ENCODE results near the gene EFHD1. TPM values are rescaled to one million over a fixed set of nuclear protein-coding genes. Genes with fewer than 3 reads are reported as not detected.

Gene EFHD1
- total and polyA plus RNA-seq, 5 donors from 2014 or later: 0.52 to 1.3 (median 1.0) TPM

DNA sequence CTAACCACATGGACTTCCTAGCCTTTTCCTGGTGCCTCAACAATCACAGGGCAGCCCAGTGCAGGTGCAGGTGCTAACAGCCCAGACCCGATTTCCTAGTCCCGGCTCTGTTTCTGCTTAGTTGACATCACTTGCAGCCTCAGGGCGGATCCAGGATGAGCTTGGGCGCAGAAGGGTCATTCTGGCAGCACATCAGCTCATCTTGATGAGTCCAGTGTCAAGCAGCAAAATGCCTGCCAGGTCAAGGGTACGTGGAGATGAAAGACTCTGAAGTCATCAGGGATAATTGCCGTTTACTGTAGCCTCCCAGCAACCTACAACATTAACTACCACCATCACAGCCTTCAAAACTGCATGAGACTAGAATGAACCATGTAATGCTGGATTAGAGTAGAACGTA lies 39.4 kb upstream of the EFHD1 start:
- H3K4me1 Mint-ChIP-seq: no peaks in the 10 kb centered on the region
- no peak overlapping the region for H3K27ac Mint-ChIP-seq
- H3K4me1 ChIP-seq (ENCODE audit: control insufficient read depth, insufficient read depth, low read length, poor library complexity, severe bottlenecking): no peaks in the 10 kb centered on the region
- no peak for DNase-seq
- no peaks in the 10 kb centered on the region for H3K27me3 Mint-ChIP-seq
- no peak overlapping the region for H3K4me3 ChIP-seq (ENCODE audit: low read depth, low read length)
- H3K9me3 ChIP-seq (ENCODE audit: control insufficient read depth in 2 of 2, low read length in 2 of 2): no peaks in the 10 kb centered on the region
- no peak overlapping the region for H3K4me3 Mint-ChIP-seq
- H3K36me3 Mint-ChIP-seq: no peaks in the 10 kb centered on the region
- ATAC-seq (ENCODE audit: low read depth in 2 of 2): no peak
- peaks cover 0 to 2% (median 0%) of the 10 kb centered on the region in 7 donors for H3K9me3 Mint-ChIP-seq
- H3K27ac ChIP-seq (ENCODE audit: insufficient read depth, low read length, poor library complexity, severe bottlenecking): no peak overlapping the region
- H3K36me3 ChIP-seq (ENCODE audit: control insufficient read depth, insufficient read depth, low read length): no peaks in the 10 kb centered on the region
- H3K27me3 ChIP-seq (ENCODE audit: control insufficient read depth, insufficient read depth, low read length): no peaks in the 10 kb centered on the region

DNA sequence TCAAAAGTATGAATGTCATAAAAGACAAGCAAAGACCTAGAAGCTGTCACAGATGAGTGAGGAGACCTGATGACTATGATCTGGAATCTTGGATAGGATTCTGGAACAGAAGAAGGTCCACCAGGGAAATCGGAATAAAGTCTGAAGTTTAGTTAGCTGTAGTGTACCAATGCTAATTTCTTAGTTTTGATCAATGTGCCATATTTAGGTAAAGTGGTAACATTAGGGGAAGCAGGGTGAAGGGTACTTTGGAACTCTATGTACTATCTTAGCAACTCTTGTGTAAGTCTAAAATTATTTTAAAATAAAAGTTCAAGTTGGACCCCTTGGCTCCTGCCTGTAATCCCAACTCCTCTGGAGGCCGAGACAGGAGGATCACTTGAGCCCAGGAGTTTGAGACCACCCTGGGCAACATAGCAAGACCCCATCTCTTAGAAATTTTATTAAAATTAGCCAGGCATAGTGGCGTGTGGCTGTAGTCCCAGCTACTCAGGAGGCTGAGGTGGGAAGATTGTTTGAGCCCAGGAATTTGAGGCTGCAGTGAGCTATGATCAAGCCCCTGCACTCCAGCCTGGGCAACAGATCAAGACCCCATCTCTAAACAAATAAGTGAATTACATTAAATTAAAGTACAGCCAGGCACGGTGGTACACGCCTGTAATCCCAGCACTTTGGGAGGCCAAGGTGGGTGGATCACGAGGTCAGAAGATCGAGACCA lies 35.9 kb upstream of the EFHD1 start:
- Histone ChIP-seq H3K27ac (ENCODE audit: insufficient read depth, low read length, poor library complexity, severe bottlenecking) (no peak overlapping the region), H3K9me3 (ENCODE audit: control insufficient read depth in 2 of 2, low read length in 2 of 2) (no peaks in the 10 kb centered on the region), H3K36me3 (ENCODE audit: control insufficient read depth, insufficient read depth, low read length) (no peaks in the 10 kb centered on the region), H3K4me3 (ENCODE audit: low read depth, low read length) (no peak overlapping the region), H3K4me1 (ENCODE audit: control insufficient read depth, insufficient read depth, low read length, poor library complexity, severe bottlenecking) (no peaks in the 10 kb centered on the region), H3K27me3 (ENCODE audit: control insufficient read depth, insufficient read depth, low read length) (no peaks in the 10 kb centered on the region)
- DNase-seq (no peak), ATAC-seq (ENCODE audit: low read depth in 2 of 2) (no peak)
- Mint-ChIP-seq H3K9me3 (peaks cover 0 to 2% (median 0%) of the 10 kb centered on the region in 7 donors), H3K36me3 (no peaks in the 10 kb centered on the region), H3K27me3 (peaks cover 6% of the 10 kb centered on the region), H3K27ac (no peak overlapping the region), H3K4me1 (no peaks in the 10 kb centered on the region), H3K4me3 (no peak overlapping the region)

DNA sequence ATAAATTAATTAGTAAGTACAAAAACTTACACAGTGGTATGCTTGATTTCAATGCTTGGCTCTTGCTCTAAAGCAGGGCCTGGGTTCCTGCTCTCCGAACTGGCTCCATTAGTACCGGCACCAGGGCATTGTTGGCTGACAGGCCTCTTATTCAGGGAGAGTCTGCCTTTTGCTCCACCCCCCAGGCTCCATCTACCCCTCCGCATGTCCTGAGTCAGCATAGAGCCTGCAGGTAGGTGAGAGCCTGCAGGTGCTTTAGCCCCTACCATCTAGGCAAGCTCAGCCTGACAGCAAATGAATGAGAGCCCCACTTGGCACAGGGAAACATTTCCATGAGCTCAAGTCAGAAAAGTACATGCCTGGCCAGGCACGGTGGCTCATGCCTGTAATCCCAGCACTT lies 35.1 kb upstream of the EFHD1 start:
- H3K9me3 ChIP-seq (ENCODE audit: control insufficient read depth in 2 of 2, low read length in 2 of 2): no peaks in the 10 kb centered on the region
- no peak overlapping the region for H3K4me3 ChIP-seq (ENCODE audit: low read depth, low read length)
- H3K27me3 ChIP-seq (ENCODE audit: control insufficient read depth, insufficient read depth, low read length): no peaks in the 10 kb centered on the region
- H3K27ac ChIP-seq (ENCODE audit: insufficient read depth, low read length, poor library complexity, severe bottlenecking): no peak overlapping the region
- Mint-ChIP-seq H3K4me1 (no peaks in the 10 kb centered on the region), H3K4me3 (no peak overlapping the region), H3K9me3 (peaks cover 0 to 2% (median 0%) of the 10 kb centered on the region in 7 donors), H3K27ac (no peak overlapping the region), H3K36me3 (no peaks in the 10 kb centered on the region), H3K27me3 (peaks cover 6% of the 10 kb centered on the region)
- DNase-seq (no peak), ATAC-seq (ENCODE audit: low read depth in 2 of 2) (no peak)
- H3K4me1 ChIP-seq (ENCODE audit: control insufficient read depth, insufficient read depth, low read length, poor library complexity, severe bottlenecking): no peaks in the 10 kb centered on the region
- no peaks in the 10 kb centered on the region for H3K36me3 ChIP-seq (ENCODE audit: control insufficient read depth, insufficient read depth, low read length)

DNA sequence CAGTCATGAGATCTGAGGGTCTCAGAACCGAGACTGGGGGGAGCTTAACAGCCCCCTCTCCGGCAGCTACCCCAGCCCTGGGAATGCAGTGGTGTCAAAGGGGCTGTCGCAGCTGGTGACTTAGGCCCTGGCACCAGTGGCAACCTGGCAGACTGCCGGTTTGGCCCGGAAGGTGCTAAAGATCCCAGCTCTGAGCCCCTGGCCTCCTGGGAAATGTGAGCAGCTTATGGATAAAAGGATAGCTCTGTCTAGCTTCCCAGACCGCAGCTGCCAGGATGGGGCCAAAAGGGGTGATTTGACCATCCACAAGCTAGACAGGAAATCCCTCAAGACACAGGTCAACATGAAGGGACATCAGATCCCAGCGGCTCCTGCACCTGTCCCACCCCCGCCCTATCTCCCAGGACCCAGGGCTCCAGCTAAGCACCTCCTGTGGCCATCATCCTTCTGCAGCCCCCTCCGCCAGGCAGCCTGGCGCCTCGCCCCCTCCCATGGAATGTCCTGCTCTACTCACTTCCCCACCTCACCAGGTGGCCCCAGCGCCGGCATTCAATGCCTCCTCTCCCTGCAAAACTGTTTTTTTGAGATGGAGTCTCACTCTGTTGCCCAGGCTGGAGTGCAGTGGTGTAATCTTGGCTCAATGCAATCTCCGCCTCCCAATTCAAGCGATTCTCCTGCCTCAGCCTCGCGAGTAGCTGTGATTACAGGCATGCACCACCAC lies 33.2 kb upstream of the EFHD1 start:
- DNase-seq (no peak), ATAC-seq (ENCODE audit: low read depth in 2 of 2) (no peak)
- no peaks in the 10 kb centered on the region for H3K36me3 Mint-ChIP-seq
- no peak overlapping the region for H3K4me3 Mint-ChIP-seq
- Histone ChIP-seq H3K27ac (ENCODE audit: insufficient read depth, low read length, poor library complexity, severe bottlenecking) (no peak overlapping the region), H3K4me1 (ENCODE audit: control insufficient read depth, insufficient read depth, low read length, poor library complexity, severe bottlenecking) (no peaks in the 10 kb centered on the region), H3K9me3 (ENCODE audit: control insufficient read depth in 2 of 2, low read length in 2 of 2) (no peaks in the 10 kb centered on the region), H3K4me3 (ENCODE audit: low read depth, low read length) (no peak overlapping the region), H3K27me3 (ENCODE audit: control insufficient read depth, insufficient read depth, low read length) (no peaks in the 10 kb centered on the region), H3K36me3 (ENCODE audit: control insufficient read depth, insufficient read depth, low read length) (no peaks in the 10 kb centered on the region)
- H3K27ac Mint-ChIP-seq: no peak overlapping the region
- H3K4me1 Mint-ChIP-seq: peaks cover 0 to 3% (median 0%) of the 10 kb centered on the region in 4 donors
- H3K27me3 Mint-ChIP-seq: peaks cover 17% of the 10 kb centered on the region
- peaks cover 0 to 2% (median 0%) of the 10 kb centered on the region in 7 donors for H3K9me3 Mint-ChIP-seq

DNA sequence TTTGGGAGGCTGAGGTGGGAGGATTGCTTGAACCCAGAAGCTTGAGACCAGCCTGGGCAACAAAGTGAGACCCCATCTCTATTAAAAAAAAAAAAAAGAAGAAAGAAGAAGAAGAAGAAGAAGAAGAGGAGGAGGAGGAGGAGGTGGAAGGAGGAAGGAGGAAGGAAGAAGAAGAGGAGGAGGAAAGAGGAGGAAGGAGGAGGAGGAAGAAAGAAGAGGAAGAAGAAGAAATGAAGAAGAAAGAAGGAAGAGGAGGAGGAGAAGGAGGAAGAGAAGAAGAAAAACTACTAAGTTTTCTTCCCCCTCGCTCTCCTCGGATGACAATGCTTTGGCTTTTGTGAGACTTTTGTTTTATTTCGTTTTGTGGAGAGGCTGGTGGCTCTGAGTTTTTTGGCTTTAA lies 30.1 kb upstream of the EFHD1 start:
- no peak overlapping the region for H3K27ac Mint-ChIP-seq
- ATAC-seq (ENCODE audit: low read depth in 2 of 2) (no peak), DNase-seq (no peak)
- H3K4me3 Mint-ChIP-seq: no peak overlapping the region
- Histone ChIP-seq H3K27me3 (ENCODE audit: control insufficient read depth, insufficient read depth, low read length) (no peaks in the 10 kb centered on the region), H3K27ac (ENCODE audit: insufficient read depth, low read length, poor library complexity, severe bottlenecking) (no peak overlapping the region), H3K4me3 (ENCODE audit: low read depth, low read length) (no peak overlapping the region), H3K36me3 (ENCODE audit: control insufficient read depth, insufficient read depth, low read length) (no peaks in the 10 kb centered on the region), H3K4me1 (ENCODE audit: control insufficient read depth, insufficient read depth, low read length, poor library complexity, severe bottlenecking) (peaks cover 8% of the 10 kb centered on the region), H3K9me3 (ENCODE audit: control insufficient read depth in 2 of 2, low read length in 2 of 2) (no peaks in the 10 kb centered on the region)
- peaks cover 0 to 14% (median 2%) of the 10 kb centered on the region in 4 donors for H3K4me1 Mint-ChIP-seq
- H3K27me3 Mint-ChIP-seq: peaks cover 21% of the 10 kb centered on the region
- H3K9me3 Mint-ChIP-seq: peaks cover 0 to 1% (median 0%) of the 10 kb centered on the region in 7 donors
- no peaks in the 10 kb centered on the region for H3K36me3 Mint-ChIP-seq

DNA sequence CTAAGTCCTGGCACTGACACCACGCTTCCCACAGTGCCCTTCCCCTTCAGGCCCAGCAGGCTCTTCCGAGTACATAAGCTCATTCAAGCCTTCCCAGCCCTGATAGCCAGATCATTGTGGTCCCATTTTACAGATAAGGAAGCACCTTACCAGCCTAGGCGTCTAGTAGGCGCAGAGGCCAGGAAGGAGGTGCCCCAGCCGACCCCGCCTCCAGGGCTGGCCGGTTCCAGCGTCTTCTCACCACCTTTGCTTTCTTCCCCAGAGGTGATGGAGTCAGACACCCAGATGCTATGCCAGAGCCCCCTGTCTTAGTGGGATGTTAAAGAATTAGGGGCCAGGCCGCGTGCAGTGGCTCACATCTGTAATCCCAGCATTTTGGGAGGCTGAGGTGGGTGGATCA lies 28.9 kb upstream of the EFHD1 start:
- H3K27ac ChIP-seq (ENCODE audit: insufficient read depth, low read length, poor library complexity, severe bottlenecking): no peak overlapping the region
- no peaks in the 10 kb centered on the region for H3K27me3 ChIP-seq (ENCODE audit: control insufficient read depth, insufficient read depth, low read length)
- H3K4me3 Mint-ChIP-seq: no peak overlapping the region
- DNase-seq: no peak
- H3K36me3 Mint-ChIP-seq: no peaks in the 10 kb centered on the region
- no peak overlapping the region for H3K27ac Mint-ChIP-seq
- H3K9me3 Mint-ChIP-seq: peaks cover 0 to 1% (median 0%) of the 10 kb centered on the region in 7 donors
- H3K36me3 ChIP-seq (ENCODE audit: control insufficient read depth, insufficient read depth, low read length): no peaks in the 10 kb centered on the region
- H3K4me1 ChIP-seq (ENCODE audit: control insufficient read depth, insufficient read depth, low read length, poor library complexity, severe bottlenecking): peaks cover 8% of the 10 kb centered on the region
- peaks cover 0 to 14% (median 2%) of the 10 kb centered on the region in 4 donors for H3K4me1 Mint-ChIP-seq
- ATAC-seq (ENCODE audit: low read depth in 2 of 2): no peak
- H3K4me3 ChIP-seq (ENCODE audit: low read depth, low read length): no peak overlapping the region
- peaks cover 22% of the 10 kb centered on the region for H3K27me3 Mint-ChIP-seq
- no peaks in the 10 kb centered on the region for H3K9me3 ChIP-seq (ENCODE audit: control insufficient read depth in 2 of 2, low read length in 2 of 2)

DNA sequence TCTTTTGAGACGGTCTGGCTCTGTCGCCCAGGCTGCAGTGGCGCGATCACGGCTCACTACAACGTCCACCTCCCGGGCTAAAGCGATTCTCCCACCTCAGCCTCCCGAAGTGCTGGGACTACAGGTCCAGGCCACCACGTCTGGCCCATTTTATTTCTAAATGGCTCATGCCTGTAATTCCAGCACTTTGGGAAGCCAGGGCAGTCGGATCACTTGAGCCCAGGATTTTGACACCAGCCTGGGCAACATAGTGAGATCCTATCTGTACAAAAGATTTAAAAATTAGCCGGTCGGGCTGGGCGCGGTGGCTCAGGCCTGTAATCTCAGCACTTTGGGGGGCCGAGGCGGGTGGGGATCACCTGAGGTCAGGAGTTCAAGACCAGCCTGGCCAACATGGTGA lies 26.4 kb upstream of the EFHD1 start:
- Mint-ChIP-seq H3K4me1 (peaks cover 0 to 14% (median 2%) of the 10 kb centered on the region in 4 donors), H3K4me3 (no peak overlapping the region), H3K9me3 (peaks cover 0 to 1% (median 0%) of the 10 kb centered on the region in 7 donors), H3K27me3 (peaks cover 16% of the 10 kb centered on the region), H3K36me3 (no peaks in the 10 kb centered on the region), H3K27ac (no peak overlapping the region)
- H3K27me3 ChIP-seq (ENCODE audit: control insufficient read depth, insufficient read depth, low read length): no peaks in the 10 kb centered on the region
- no peak for DNase-seq
- no peaks in the 10 kb centered on the region for H3K36me3 ChIP-seq (ENCODE audit: control insufficient read depth, insufficient read depth, low read length)
- peaks cover 8% of the 10 kb centered on the region for H3K4me1 ChIP-seq (ENCODE audit: control insufficient read depth, insufficient read depth, low read length, poor library complexity, severe bottlenecking)
- H3K4me3 ChIP-seq (ENCODE audit: low read depth, low read length): no peak overlapping the region
- no peak overlapping the region for H3K27ac ChIP-seq (ENCODE audit: insufficient read depth, low read length, poor library complexity, severe bottlenecking)
- ATAC-seq (ENCODE audit: low read depth in 2 of 2): no peak
- H3K9me3 ChIP-seq (ENCODE audit: control insufficient read depth in 2 of 2, low read length in 2 of 2): no peaks in the 10 kb centered on the region
